H9 (cell line): Measurements from ENCODE around the gene ABT1. TPM values are rescaled to one million over a fixed set of nuclear protein-coding genes. Genes with fewer than 3 reads are reported as not detected.

Source experiments
- DNase-seq: peaks from one replicate; pipeline ENCODE4 v3.0.0-alpha.2; 2017
- H2AFZ ChIP-seq: one replicate; pipeline ENCODE4 v1.6.1; 2013; ENCODE audit warnings: mild to moderate bottlenecking, low read length, control low read depth, moderate library complexity
- H2AK5ac ChIP-seq: 2 replicates; pipeline ENCODE4 v1.6.1; 2013; ENCODE audit warnings: low read length, control low read depth, mixed read lengths; ENCODE audit not compliant: insufficient read length
- H2BK120ac ChIP-seq: one replicate; pipeline ENCODE4 v1.6.1; 2013; ENCODE audit warnings: low read depth, mild to moderate bottlenecking, low read length, control low read depth, inconsistent platforms; ENCODE audit not compliant: poor library complexity, severe bottlenecking
- H2BK12ac ChIP-seq: 2 replicates; pipeline ENCODE4 v1.6.1; 2013; ENCODE audit warnings: low read length, control low read depth, mixed read lengths, low read depth; ENCODE audit not compliant: insufficient read length
- H2BK15ac ChIP-seq: 2 replicates; pipeline ENCODE4 v1.6.1; 2013; ENCODE audit warnings: low read depth, low read length, control low read depth
- H2BK20ac ChIP-seq: one replicate; pipeline ENCODE4 v1.6.1; 2013; ENCODE audit warnings: low read depth, mild to moderate bottlenecking, low read length, control low read depth, inconsistent platforms; ENCODE audit not compliant: poor library complexity, severe bottlenecking
- H2BK5ac ChIP-seq: 2 replicates; pipeline ENCODE4 v1.6.1; 2013; ENCODE audit warnings: low read length, control low read depth, mixed read lengths; ENCODE audit not compliant: insufficient read length
- H3K14ac ChIP-seq: 2 replicates; pipeline ENCODE4 v1.6.1; 2013; ENCODE audit warnings: low read length, control low read depth; ENCODE audit not compliant: insufficient read depth
- H3K18ac ChIP-seq: 2 replicates; pipeline ENCODE4 v1.6.1; 2013; ENCODE audit warnings: low read depth, mild to moderate bottlenecking, mixed read lengths, low read length, control low read depth; ENCODE audit not compliant: insufficient read length
- H3K23ac ChIP-seq: 2 replicates; pipeline ENCODE4 v1.6.1; 2013; ENCODE audit warnings: low read length, control low read depth, mixed read lengths, low read depth; ENCODE audit not compliant: insufficient read length
- H3K23me2 ChIP-seq: 2 replicates; pipeline ENCODE4 v1.6.1; 2013; ENCODE audit warnings: low read depth, mild to moderate bottlenecking, mixed read lengths, low read length, control low read depth; ENCODE audit not compliant: insufficient read length, poor library complexity, severe bottlenecking
- H3K27ac ChIP-seq: 2 replicates; pipeline ENCODE4 v1.5.1; 2013; ENCODE audit warnings: low read length, control low read depth, mixed read lengths, low read depth; ENCODE audit not compliant: insufficient read length
- H3K27me3 ChIP-seq: 2 replicates; pipeline ENCODE4 v1.6.1; 2013; ENCODE audit warnings: low read length, control low read depth, inconsistent platforms; ENCODE audit not compliant: insufficient read depth
- H3K4ac ChIP-seq: 2 replicates; pipeline ENCODE4 v1.6.1; 2013; ENCODE audit warnings: low read depth, mild to moderate bottlenecking, control low read depth, inconsistent platforms, low read length, moderate library complexity
- H3K4me1 ChIP-seq: 2 replicates; pipeline ENCODE4 v1.6.1; 2013; ENCODE audit warnings: low read length, control low read depth, inconsistent platforms; ENCODE audit not compliant: insufficient read depth
- H3K4me2 ChIP-seq: 2 replicates; pipeline ENCODE4 v1.6.1; 2013; ENCODE audit warnings: low read length, control low read depth, mixed read lengths; ENCODE audit not compliant: insufficient read length, insufficient read depth
- H3K56ac ChIP-seq: 2 replicates; pipeline ENCODE4 v1.6.1; 2013; ENCODE audit warnings: low read depth, mild to moderate bottlenecking, mixed read lengths, low read length, control low read depth; ENCODE audit not compliant: insufficient read length
- H3K79me1 ChIP-seq: 2 replicates; pipeline ENCODE4 v1.6.1; 2013; ENCODE audit warnings: low read depth, mild to moderate bottlenecking, moderate library complexity, low read length, control low read depth, inconsistent platforms; ENCODE audit not compliant: insufficient read depth, poor library complexity, severe bottlenecking
- H3K79me2 ChIP-seq: 2 replicates; pipeline ENCODE4 v1.6.1; 2013; ENCODE audit warnings: low read length, control low read depth, inconsistent platforms; ENCODE audit not compliant: insufficient read depth
- H3K9ac ChIP-seq: 2 replicates; pipeline ENCODE4 v1.6.1; 2013; ENCODE audit warnings: low read length, control low read depth, mixed read lengths; ENCODE audit not compliant: insufficient read length; ENCODE audit errors: extremely low read depth
- H3K9me3 ChIP-seq: one replicate; pipeline ENCODE4 v1.6.1; 2013; ENCODE audit warnings: low read depth, low read length, inconsistent platforms; ENCODE audit not compliant: control insufficient read depth
- H3T11ph ChIP-seq: one replicate; pipeline ENCODE4 v1.6.1; 2013; ENCODE audit warnings: mild to moderate bottlenecking, low read length, control low read depth, inconsistent platforms
- H4K20me1 ChIP-seq: one replicate; pipeline ENCODE4 v1.6.1; 2013; ENCODE audit not compliant: control insufficient read depth, insufficient read length, insufficient read depth
- H4K5ac ChIP-seq: 2 replicates; pipeline ENCODE4 v1.6.1; 2013; ENCODE audit warnings: low read depth, mild to moderate bottlenecking, mixed read lengths, low read length, control low read depth; ENCODE audit not compliant: insufficient read length
- H4K8ac ChIP-seq: replicated peaks from 2 replicates; pipeline ENCODE4 v1.6.1; 2013; ENCODE audit warnings: low read length, control low read depth, mixed read lengths, low read depth; ENCODE audit not compliant: insufficient read length
- H4K91ac ChIP-seq: 2 replicates; pipeline ENCODE4 v1.6.1; 2013; ENCODE audit warnings: low read depth, mild to moderate bottlenecking, moderate library complexity, mixed read lengths, low read length, control low read depth; ENCODE audit not compliant: insufficient read length
- H3K27ac Mint-ChIP-seq, 3 experiments: 2 replicates in 2 of 3; 3 replicates in 1 of 3; pipeline ENCODE4 v1.8.0; 2020 to 2021; ENCODE audit warnings: mixed read lengths in 3 of 3, mild to moderate bottlenecking in 1 of 3, moderate library complexity in 1 of 3
- H3K27me3 Mint-ChIP-seq: 2 replicates; pipeline ENCODE4 v1.8.0; 2021; ENCODE audit warnings: low read depth, mild to moderate bottlenecking, moderate library complexity, mixed read lengths
- H3K36me3 Mint-ChIP-seq, 3 experiments: 2 replicates in 2 of 3; 3 replicates in 1 of 3; pipeline ENCODE4 v1.8.0; 2020 to 2021; ENCODE audit warnings: low read depth in 3 of 3, mixed read lengths in 3 of 3; ENCODE audit not compliant: insufficient read depth in 1 of 3
- H3K4me1 Mint-ChIP-seq, 2 experiments: 2 replicates each; pipeline ENCODE4 v1.8.0; 2020; ENCODE audit warnings: mixed read lengths in 2 of 2
- H3K4me3 Mint-ChIP-seq, 2 experiments: 2 replicates in 1 of 2; 3 replicates in 1 of 2; pipeline ENCODE4 v1.8.0; 2020 to 2021; ENCODE audit warnings: mild to moderate bottlenecking in 2 of 2, mixed read lengths in 2 of 2, moderate library complexity in 1 of 2
- H3K9me3 Mint-ChIP-seq, 2 experiments: 2 replicates in 1 of 2; 3 replicates in 1 of 2; pipeline ENCODE4 v1.8.0; 2020; ENCODE audit warnings: mild to moderate bottlenecking in 2 of 2, mixed read lengths in 2 of 2, moderate library complexity in 1 of 2
- CTCF ChIP-seq: fragments of 200-600 bp; sonication (generic); conservative IDR thresholded peaks from 3 replicates; pipeline ENCODE4 v1.8.0; 2021; ENCODE audit warnings: antibody characterized with exemption, mild to moderate bottlenecking
- WGBS: extraction: QIAGEN DNeasy Blood & Tissue Kit; methylation state at CpG from one replicate; pipeline ENCODE4 v1.1.7; 2013; ENCODE audit warnings: missing lambda C conversion rate, low lambda C conversion rate, mixed read lengths; ENCODE audit not compliant: insufficient read length; ENCODE audit errors: extremely low coverage; 5-methylcytosine and 5-hydroxymethylcytosine counted together
- total RNA-seq: library from RNA; stranded (reverse); gene quantifications from 2 replicates; pipeline ENCODE4 v1.2.1, GENCODE V29; 2021

The ABT1 gene
- total RNA-seq, 1 experiment from 2014 or later, result 26.4 TPM

- H3K9ac ChIP-seq, result no peak overlapping the region
- H2AFZ ChIP-seq, result no peak overlapping the region
- H3K27me3 ChIP-seq, result no peaks in the 10 kb centered on the region
- no peak overlapping the region for H4K91ac ChIP-seq
- no peak overlapping the region for H2BK120ac ChIP-seq
- no peaks in the 10 kb centered on the region for H3K23me2 ChIP-seq
- no peak for DNase-seq
- no peak overlapping the region for H3K14ac ChIP-seq
- no peaks in the 10 kb centered on the region for H3K4me1 Mint-ChIP-seq
- no peak for TF ChIP-seq CTCF
- H3K27ac ChIP-seq, result no peak overlapping the region
- no peak overlapping the region for H4K5ac ChIP-seq
- H3K18ac ChIP-seq, result no peak overlapping the region
- WGBS, result no CpG with 5 or more reads among the region's 1 CpG
- H2BK5ac ChIP-seq, result no peak overlapping the region
- no peak overlapping the region for H3K23ac ChIP-seq
- no peak overlapping the region for H3K4me2 ChIP-seq
- H3K4me3 Mint-ChIP-seq, result no peak overlapping the region
- H2BK12ac ChIP-seq, result no peak overlapping the region
- H3K79me2 ChIP-seq, result no peaks in the 10 kb centered on the region
- H3K79me1 ChIP-seq, result no peaks in the 10 kb centered on the region
- no peak overlapping the region for H2BK15ac ChIP-seq
- no peaks in the 10 kb centered on the region for H3K4me1 ChIP-seq
- H4K8ac ChIP-seq, result no peak overlapping the region
- no peaks in the 10 kb centered on the region for H3K9me3 ChIP-seq
- peaks cover 14 to 18% of the 10 kb centered on the region in 2 experiments for H3K9me3 Mint-ChIP-seq
- no peak overlapping the region for H3K27ac Mint-ChIP-seq
- H2BK20ac ChIP-seq, result no peak overlapping the region
- no peak overlapping the region for H3K4ac ChIP-seq
- H4K20me1 ChIP-seq, result no peaks in the 10 kb centered on the region
- H3K27me3 Mint-ChIP-seq, result peaks cover 1% of the 10 kb centered on the region; the same call in 1 of the 2 replicates
- no peak overlapping the region for H2AK5ac ChIP-seq
- no peak overlapping the region for H3T11ph ChIP-seq
- H3K56ac ChIP-seq, result no peak overlapping the region
- H3K36me3 Mint-ChIP-seq, result peaks cover 0 to 2% (median 0%) of the 10 kb centered on the region in 3 experiments; a peak in 1 of 7 replicates
Measured at GRCh38 chr6:26623339-26623859, 26.6 kb downstream of the ABT1 start.
